Lower lobe of right lung (tissue), 2 donors: ENCODE data around the gene TMEM121B. TPM values are rescaled to one million over a fixed set of nuclear protein-coding genes. Genes with fewer than 3 reads are reported as not detected.

ENCODE experiments used
- ATAC-seq, 2 donors: fragments of 200-7000 bp; cut with Tn5 transposase; one replicate each; pipeline ENCODE4 v1.9.1; 2020 to 2022; ENCODE audit warnings: mild to moderate bottlenecking in 2 of 2, moderate library complexity in 2 of 2
- DNase-seq: peaks from one replicate; pipeline ENCODE4 v3.0.0-alpha.2; 2020
- H3K27ac ChIP-seq: fragments of 200-600 bp; one replicate; pipeline ENCODE4 v1.8.0; 2022
- H3K27me3 ChIP-seq: fragments of 200-600 bp; one replicate; pipeline ENCODE4 v1.8.0; 2022; ENCODE audit warnings: low read depth
- H3K36me3 ChIP-seq: fragments of 200-600 bp; one replicate; pipeline ENCODE4 v1.8.0; 2022; ENCODE audit warnings: mild to moderate bottlenecking
- H3K4me1 ChIP-seq: fragments of 200-600 bp; one replicate; pipeline ENCODE4 v1.8.0; 2022
- H3K4me3 ChIP-seq: fragments of 200-600 bp; one replicate; pipeline ENCODE4 v1.8.0; 2022; ENCODE audit warnings: mild to moderate bottlenecking
- H3K9me3 ChIP-seq: fragments of 200-600 bp; one replicate; pipeline ENCODE4 v1.8.0; 2022
- intact Hi-C: fragments of 100-400 bp; cut with DNase I; formaldehyde crosslinking; loops from one replicate; pipeline ENCODE4 v1.11.0; 2022
- total RNA-seq: library from RNA; stranded (reverse); fragmentation: NEBNext Ultra II Directional; extraction: Animal tissue kit (Norgen Biotek cat#: 25700); gene quantifications from one replicate; pipeline ENCODE4 v1.2.1, GENCODE V29; 2021
- TF ChIP-seq, protein P1 (sequence below): fragments of 200-600 bp; IDR thresholded peaks from one replicate; pipeline ENCODE4 v1.8.0; 2022; ENCODE audit warnings: antibody characterized with exemption, mild to moderate bottlenecking
- donor health status: DM: no; HTN: yes; CAD: no; lungs with severe emphysema.

Gene TMEM121B
- total RNA-seq, 1 donor from 2014 or later: 0.97 TPM

DNA sequence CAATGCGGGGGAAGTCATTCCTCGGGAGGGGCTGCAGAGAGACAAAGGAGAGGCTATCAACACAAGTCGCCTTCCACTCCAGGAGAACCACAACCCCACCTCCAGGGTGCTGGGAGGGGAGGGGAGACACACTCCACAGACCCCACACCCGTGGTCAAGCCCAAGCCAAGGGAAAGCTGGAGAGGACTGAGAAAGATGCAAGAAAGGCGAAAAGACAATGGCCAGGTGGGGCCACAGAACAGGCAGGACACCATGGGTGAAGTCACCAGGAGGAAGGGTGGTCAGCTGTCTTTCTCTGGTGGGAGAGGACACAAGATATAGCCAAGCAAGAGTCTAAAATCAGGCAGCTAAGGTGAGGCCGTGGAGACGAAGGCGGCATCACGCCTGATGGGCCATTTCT is 21.9 kb upstream of the TMEM121B start:
- Histone ChIP-seq H3K9me3 (no peaks in the 10 kb centered on the region), H3K27me3 (no peaks in the 10 kb centered on the region), H3K36me3 (peaks cover 77% of the 10 kb centered on the region), H3K27ac (no peak overlapping the region), H3K4me1 (no peaks in the 10 kb centered on the region), H3K4me3 (no peak overlapping the region)
- DNase-seq (no peak), ATAC-seq (no peak)
- intact Hi-C loops: no loop called here
- TF ChIP-seq, protein P1, sequence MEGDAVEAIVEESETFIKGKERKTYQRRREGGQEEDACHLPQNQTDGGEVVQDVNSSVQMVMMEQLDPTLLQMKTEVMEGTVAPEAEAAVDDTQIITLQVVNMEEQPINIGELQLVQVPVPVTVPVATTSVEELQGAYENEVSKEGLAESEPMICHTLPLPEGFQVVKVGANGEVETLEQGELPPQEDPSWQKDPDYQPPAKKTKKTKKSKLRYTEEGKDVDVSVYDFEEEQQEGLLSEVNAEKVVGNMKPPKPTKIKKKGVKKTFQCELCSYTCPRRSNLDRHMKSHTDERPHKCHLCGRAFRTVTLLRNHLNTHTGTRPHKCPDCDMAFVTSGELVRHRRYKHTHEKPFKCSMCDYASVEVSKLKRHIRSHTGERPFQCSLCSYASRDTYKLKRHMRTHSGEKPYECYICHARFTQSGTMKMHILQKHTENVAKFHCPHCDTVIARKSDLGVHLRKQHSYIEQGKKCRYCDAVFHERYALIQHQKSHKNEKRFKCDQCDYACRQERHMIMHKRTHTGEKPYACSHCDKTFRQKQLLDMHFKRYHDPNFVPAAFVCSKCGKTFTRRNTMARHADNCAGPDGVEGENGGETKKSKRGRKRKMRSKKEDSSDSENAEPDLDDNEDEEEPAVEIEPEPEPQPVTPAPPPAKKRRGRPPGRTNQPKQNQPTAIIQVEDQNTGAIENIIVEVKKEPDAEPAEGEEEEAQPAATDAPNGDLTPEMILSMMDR: no peak

GRCh38 chr22:17140826-17141766 is 19.9 kb upstream of the TMEM121B start:
- no peaks in the 10 kb centered on the region for H3K9me3 ChIP-seq
- DNase-seq: no peak
- TF ChIP-seq, protein P1: no peak
- H3K36me3 ChIP-seq: peaks cover 84% of the 10 kb centered on the region
- no peak overlapping the region for H3K4me3 ChIP-seq
- H3K27me3 ChIP-seq: no peaks in the 10 kb centered on the region
- no peak for ATAC-seq
- no peaks in the 10 kb centered on the region for H3K4me1 ChIP-seq
- no peak overlapping the region for H3K27ac ChIP-seq
- intact Hi-C loops: no loop called here

GRCh38 chr22:17140022-17140421 is 18.9 kb upstream of the TMEM121B start:
- DNase-seq: no peak
- no peak for ATAC-seq
- intact Hi-C loops: no loop called here
- H3K9me3 ChIP-seq: no peaks in the 10 kb centered on the region
- TF ChIP-seq, protein P1: no peak
- H3K27me3 ChIP-seq: no peaks in the 10 kb centered on the region
- H3K27ac ChIP-seq: no peak overlapping the region
- no peak overlapping the region for H3K4me3 ChIP-seq
- no peaks in the 10 kb centered on the region for H3K4me1 ChIP-seq
- peaks cover 80% of the 10 kb centered on the region for H3K36me3 ChIP-seq

DNA sequence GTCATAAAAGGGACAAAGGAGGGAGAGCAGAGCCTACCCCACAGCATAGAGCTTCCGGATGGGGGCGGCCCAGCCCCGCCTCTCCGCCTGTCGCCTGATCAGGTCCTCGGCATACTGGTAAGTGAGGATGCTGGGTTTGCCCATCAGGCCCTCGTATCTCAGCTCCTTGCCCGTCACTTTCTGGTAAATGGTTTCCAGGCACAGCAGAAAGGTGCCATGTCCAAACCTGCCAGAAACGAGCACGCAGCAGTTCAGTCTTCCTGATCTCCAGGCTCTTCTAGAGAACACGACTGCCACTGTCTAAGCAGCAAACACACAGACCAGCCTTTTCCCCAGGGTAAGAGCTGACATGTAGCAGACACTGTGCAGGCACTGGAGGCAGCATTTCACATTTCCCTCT is 17.4 kb upstream of the TMEM121B start:
- TF ChIP-seq, protein P1: no peak
- intact Hi-C loops: no loop called here
- Histone ChIP-seq H3K4me1 (no peaks in the 10 kb centered on the region), H3K9me3 (no peaks in the 10 kb centered on the region), H3K4me3 (no peak overlapping the region), H3K36me3 (peaks cover 65% of the 10 kb centered on the region), H3K27me3 (no peaks in the 10 kb centered on the region), H3K27ac (no peak overlapping the region)
- DNase-seq (no peak), ATAC-seq (no peak)

- peaks cover 60% of the 10 kb centered on the region for H3K36me3 ChIP-seq
- ATAC-seq (no peak), DNase-seq (no peak)
- no peaks in the 10 kb centered on the region for H3K27me3 ChIP-seq
- H3K4me3 ChIP-seq: no peak overlapping the region
- no peaks in the 10 kb centered on the region for H3K4me1 ChIP-seq
- no peaks in the 10 kb centered on the region for H3K9me3 ChIP-seq
- intact Hi-C loops: no loop called here
- TF ChIP-seq, protein P1: no peak
- H3K27ac ChIP-seq: no peak overlapping the region
Measured at GRCh38 chr22:17137861-17138425, 16.8 kb upstream of the TMEM121B start.
